Stimulated activated CD4-positive, alpha-beta T cell treated with anti-CD3 and anti-CD28 coated beads, TNF-alpha, amount 100 ng/mL, for 48 hours (primary cell): ENCODE measurements around the gene AADACL4.
"Not testable (repeated sequence)": the region's sequence is repeated elsewhere in the genome, so short reads cannot be mapped to it uniquely, and the experiment has no call there.

Source experiments
- DNase-seq, 3 donors: peaks; one replicate each; pipeline ENCODE4 v3.0.0-alpha.2; 2020; ENCODE audit warnings: low read depth in 3 of 3

AADACL4 gene

DNA sequence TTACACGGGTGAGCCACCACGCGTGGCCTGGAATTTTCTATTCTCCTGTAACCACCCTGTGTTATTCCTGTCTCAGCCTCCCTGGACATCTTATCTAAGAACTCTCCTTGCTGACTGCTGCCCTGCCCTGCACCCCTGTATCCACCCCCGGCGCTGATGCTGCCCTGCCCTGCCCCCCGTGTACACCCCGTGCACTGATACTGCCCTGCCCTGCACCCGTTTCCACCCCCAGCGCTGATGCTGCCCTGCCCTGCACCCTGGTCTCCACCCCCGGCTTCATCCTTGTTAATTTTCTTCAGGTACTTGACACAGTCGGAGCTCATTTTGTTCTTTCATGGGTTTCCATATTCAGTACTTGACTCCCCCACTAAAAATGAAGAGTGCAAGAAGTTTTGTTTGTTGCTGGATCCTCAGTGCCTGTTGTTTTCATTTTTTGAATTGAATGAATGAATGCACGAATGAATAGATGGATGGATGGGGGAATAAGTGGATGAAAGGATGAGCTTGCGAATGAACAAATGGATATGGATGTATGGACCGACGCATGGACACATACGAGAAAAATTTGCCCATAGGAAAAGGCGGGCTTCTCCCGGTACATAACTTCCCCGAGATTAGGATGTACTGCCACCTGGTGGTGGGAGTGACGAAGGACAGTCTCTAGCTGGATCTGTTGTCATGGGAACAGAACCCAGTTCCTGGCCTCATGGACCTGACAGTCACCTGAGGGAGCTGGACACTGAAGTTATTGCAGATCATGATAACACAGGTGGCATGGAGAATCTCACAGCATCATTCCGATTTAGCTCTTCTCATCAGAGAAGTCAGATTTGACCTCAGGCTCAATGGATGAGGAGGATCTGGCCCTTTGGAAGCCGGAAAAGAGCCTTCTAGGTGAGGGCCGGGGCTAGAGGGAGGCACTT, 14.9 kb downstream of the AADACL4 start:
- peak; percentile 51 to 56 (median 55) for DNase-seq

DNA sequence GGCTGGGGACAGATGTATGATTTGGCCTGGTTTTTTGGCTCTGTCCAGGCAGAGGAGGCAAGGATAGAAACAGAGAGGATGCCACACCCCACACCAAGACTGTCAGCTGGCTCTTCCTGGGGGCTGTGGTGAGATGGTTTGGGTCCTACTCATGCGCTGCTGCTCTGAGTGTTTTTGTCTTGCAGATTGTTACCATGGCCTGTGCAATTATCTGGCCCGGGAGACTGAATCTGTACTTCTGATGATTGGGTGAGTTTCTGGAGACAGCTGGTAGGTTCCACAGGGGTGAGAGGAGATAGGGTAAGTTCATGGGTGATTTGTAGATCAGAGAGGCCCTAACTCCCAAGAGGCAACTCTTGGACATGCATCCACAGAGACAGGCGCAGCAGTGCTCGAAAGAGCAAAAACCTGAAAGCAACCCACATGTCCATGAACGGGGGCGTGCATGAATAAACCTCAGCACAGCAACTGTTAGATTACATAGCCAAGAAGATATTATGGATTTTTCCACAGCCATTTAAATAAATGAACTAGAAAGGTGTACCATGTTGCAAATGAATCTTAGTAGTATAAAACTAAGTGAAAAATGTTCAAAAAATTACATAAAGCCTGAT, 17.8 kb downstream of the AADACL4 start:
- no peak for DNase-seq

DNA sequence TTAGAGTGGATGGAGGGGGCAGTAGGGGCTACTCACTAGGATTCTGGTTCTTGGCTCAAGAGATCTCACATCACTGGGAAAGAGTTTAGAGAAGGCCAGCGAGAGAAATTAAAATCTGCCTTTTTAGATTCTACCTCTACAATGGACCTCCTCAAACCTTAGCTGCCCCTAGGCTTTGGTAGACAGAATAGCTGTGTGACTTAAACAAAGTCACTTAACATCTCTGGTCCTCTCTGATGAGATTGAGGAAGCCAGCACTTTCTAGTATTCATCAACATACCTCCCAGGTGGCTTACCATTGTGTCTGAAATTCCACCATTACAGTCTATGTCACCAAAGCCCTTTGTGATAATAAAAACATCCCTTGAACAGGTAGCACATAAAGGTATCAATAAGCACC, 18.7 kb downstream of the AADACL4 start:
- DNase-seq, result no peak

DNA sequence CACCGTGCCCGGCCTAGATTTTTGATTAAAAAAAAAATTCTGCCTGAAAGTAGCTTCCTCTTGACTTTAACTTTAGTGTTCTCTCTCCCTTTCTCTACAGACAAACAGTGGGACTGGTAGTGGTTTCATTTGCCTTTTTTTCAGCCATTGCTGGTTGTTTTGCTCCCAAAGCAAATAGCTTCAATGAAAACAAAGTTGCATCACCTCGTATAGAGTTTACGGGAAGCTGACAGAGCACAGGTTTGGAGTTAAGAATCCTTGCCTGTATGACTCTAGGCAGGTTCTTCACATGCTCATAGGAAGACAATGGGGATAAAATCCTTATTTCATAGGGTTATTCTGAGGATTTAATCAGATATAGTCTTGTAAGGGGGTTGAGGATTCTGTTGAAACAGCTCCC, 21.6 kb downstream of the AADACL4 start:
- no peak for DNase-seq

DNA sequence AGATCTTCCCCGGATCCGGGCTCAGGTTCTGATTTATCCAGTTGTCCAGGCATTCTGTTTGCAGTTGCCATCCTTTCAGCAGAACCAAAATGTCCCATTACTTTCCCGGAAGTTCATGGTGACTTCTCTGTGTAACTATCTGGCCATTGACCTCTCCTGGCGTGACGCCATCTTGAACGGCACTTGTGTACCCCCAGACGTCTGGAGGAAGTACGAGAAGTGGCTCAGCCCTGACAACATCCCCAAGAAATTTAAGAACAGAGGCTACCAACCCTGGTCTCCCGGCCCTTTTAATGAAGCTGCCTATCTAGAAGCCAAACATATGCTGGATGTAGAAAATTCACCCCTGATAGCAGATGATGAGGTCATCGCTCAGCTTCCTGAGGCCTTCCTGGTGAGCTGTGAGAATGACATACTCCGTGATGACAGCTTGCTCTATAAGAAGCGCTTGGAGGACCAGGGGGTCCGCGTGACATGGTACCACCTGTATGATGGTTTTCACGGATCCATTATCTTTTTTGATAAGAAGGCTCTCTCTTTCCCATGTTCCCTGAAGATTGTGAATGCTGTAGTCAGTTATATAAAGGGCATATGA, 22.4 kb downstream of the AADACL4 start:
- no peak for DNase-seq

DNA sequence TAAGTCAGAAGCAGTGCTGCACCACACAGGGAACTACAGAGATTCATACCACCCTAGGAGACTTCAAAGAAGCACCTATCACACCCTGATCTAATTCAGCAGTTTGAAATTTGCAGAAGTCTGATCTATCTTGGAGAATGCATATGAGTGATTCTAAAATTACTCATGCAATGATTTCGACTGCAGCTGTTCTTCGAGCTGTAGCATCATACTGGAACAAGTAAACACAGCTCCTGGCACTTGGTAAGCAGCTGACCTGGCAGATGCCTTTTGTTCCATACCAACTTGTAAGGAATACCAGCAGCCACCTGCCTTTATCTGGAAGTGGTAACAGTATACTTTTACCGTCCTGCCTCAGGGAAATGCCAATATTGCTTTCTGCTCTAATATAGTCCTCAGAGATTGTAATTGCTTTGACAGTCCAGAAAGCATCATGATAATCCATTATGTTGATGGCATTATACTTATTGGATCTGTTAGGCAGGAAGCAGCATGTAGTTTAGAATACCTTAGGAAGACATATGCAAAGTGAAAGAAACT, 25.7 kb downstream of the AADACL4 start:
- DNase-seq, result no peak

DNA sequence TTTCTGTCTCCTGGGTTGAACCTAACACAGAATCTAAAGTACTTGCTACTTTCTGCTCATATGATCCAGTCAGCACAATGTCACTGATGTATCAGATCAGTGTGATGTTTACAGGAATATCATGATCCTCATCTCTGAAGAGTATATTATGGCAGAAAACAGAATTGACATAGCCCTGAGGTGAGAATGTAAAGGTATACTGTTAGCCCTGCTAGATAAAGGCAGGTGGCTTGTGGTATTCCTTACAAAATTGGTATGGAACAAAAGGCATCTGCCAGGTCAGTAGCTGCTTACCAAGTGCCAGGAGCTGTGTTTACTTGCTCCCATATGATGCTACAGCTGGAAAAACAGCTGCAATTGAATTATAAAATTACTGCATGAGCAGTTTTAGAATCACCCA, 30.5 kb downstream of the AADACL4 start:
- DNase-seq, result no peak

DNA sequence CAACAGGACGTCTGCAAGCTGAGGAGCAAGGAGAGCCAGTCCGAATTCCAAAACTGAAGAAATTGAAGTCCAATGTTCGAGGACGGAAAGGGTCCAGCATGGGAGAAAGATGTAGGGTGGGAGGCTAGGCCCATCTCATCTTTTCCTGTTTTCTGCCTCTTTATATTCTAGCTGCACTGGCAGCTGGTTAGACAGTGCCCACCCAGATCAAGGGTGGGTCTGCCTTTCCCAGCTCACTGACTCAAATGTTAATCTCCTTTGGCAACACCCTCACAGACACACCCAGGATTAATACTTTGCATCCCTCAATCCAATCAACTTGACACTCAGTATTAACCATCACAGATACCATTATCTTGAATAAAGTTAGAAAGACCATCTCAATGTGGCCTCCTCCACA, 32.2 kb downstream of the AADACL4 start:
- not testable (repeated sequence) for DNase-seq

DNA sequence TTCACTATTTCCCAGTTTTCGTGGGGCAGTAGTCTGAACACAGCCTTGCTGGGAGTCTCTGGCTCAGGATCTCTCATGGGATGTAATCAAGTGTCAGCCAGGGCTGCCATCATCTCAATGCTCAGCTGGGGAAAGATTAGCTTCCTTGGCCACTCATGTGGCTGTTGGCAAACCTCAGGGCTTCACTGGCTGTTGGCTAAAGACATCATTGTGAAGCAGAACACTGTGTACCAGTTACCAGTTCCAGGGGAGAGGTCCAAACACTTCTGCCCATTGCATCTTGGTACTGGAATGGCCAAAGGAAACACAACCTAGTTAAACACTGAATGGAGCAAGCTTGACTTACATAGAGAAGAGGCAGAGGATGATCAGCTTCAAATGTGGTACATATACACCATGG, 33.7 kb downstream of the AADACL4 start:
- no peak for DNase-seq

DNA sequence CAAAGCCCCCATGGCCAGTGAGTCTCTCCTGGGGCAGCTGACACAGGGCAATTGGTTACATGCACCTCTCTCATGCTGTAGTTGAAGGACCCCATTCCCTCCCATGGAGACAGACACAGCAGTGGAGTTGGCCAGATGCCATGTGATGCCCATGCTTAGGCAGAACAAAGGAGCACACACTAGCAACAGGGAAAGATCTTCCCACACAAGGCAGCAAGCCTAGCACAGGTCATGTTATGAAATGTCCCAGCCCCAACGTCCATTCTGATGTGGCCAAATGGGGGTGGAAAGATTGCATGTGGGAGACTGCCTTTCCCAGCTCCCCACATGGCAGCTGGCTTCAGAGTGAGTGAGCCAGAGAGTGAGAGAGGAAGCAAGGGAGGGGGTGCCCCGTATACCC, 34.5 kb downstream of the AADACL4 start:
- no peak for DNase-seq

DNA sequence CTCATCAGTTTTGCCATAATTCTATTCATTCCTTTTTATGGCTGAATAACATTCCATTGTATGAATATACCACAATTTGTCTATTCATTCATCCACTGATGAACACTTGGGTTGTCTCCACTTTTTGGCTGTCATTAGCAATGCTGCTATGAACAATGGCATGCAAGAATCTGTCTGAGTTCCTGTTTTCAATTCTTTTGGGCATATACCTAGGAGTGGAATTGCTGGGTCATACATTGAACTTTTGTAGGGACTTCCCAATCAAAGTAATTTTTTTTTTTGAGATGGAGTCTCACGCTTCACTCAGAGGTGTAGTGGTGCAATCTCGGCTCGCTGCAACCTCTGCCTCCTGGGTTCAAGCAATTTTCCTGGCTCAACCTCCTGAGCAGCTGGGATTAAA, 34.9 kb downstream of the AADACL4 start:
- DNase-seq, result no peak

DNA sequence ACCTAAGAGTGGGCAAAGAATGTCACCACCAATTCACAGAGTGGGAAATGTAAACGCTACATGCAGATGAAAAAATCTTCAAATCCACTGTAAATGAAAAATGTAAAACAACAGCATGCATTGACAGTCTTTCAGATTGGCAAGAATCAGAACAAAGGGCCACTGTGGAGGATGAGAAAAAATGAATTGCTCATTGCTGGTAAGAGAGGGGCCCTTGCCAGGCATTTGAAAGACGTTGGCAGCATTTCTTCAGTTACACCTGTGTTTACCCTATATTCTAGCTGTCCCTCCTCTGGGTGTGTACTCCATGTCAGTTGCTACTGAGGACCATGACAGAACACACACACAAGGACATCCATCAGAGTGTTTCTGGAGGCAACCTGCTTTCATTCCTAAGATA, 46.3 kb downstream of the AADACL4 start:
- no peak for DNase-seq

DNA sequence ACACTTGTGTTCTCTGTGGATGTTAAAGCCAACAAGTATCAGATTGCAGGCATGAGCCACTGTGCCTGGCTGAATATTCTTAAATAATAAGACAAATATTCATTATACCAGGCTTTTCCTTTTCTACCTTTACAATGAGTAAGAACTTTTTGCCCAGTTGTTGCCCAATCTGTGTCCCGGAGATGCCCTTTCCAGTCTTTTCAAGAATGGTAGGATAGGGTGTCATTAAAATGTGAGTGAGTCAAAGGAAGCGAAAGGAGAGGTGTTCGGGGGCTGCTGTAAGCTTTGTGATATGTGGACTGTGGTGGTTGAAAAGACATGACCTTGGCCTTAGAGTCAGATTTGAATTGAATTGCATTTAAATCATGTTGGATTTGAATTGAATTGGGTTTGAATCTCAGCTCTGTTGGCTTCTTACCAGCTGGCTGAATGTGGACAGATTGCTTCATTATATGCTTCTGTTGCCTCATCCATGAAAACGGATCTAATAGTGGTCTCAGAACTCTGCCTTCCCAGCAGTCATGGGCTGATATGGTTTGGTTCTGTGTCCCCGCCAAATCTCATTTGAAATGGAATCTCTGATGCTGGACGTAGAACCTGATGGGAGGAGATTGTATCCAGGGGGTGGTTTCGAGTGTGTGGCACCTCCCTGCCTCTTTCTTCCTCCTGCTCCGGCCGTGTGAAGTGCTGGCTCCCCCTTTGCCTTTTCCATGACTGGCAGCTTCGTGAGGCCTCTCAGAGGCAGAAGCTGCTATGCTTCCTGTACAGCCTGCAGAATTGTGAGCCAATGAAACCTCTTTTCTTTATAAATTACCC, 49.3 kb downstream of the AADACL4 start:
- no peak for DNase-seq

DNA sequence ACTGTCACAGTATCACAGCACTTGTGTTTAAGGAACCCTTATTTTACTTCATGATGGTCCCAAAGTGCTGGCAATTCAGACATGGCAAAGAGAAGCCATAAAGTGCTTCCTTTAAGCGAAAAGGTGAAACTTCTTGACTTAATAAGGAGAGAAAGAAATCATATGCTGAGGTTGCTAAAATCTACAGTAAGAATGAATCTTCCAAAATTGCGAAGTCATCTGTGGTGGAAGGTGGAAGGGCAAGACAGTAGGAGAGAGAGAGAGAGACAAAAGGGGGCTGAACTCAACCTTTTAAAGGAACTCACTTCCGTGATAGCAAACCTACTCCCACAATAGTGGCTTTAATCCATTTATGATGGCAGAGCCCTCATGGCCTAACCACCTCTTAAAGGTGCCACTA, 52.8 kb downstream of the AADACL4 start:
- no peak for DNase-seq

DNA sequence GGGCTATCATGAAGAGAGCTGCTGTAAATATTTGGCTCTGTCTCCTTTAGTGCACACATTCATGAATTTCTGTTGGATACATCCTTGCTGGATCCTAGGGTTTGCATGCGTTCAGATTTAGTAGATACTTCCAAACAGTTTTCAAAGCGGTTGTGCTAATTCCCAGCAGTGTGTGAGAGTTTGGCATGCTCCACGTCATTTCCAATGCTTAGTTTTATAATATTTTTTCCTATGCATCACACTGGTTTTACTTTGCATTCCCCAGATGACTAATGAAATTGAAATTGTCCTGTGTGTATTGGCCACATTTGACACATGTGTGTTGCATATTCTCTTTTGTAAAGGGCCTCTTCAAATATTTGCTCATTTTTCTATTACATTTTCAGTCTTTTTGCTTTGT, 53.5 kb downstream of the AADACL4 start:
- DNase-seq, result no peak

DNA sequence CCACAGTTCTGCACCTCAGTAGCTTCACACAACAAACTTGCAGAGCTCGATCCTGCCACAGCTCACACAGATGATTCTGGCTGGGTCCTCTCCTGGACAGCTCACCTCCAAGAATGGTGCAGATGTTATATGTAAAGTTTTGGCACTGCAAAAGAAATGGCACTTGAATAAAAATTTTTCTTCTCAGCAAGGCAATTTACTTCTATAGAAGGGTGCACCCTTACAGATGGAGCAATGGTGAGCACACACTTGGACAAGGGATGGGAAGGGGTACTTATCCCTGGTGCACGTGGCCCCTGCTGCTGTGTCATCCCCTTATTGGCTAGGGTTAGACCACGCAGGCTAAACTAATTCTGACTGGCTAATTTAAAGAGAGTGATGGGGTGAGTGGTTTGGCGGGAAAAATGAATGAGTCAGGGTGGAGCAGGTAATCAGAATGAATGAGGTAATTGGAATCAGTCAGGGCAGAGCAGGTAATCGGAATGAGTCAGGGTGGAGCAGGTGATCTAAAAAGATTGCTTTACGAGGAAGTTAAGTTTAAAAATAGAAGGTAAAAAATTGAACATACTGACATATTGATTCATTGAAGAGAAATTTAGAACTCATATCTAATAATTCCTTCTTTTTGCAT, 60.1 kb downstream of the AADACL4 start:
- DNase-seq, result no peak

DNA sequence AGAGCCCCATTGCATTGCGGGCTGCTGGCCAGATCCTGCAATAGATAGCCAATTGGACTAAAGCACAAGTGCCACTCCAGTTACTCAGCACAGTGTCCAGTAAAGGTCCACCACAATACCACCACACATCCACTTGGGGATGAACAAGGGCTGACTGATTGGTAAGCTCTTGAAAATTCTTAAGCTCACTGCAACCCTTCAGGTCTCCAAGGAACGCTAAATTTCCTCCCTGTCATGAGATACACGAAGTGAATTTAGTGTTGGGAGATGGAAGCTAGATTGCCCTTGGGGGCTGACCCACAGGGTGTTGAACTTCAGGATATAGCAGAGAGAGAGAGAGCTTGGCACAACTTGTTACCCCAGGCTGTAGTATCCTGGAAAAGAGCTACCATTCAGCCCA, 62.2 kb downstream of the AADACL4 start:
- no peak for DNase-seq

DNA sequence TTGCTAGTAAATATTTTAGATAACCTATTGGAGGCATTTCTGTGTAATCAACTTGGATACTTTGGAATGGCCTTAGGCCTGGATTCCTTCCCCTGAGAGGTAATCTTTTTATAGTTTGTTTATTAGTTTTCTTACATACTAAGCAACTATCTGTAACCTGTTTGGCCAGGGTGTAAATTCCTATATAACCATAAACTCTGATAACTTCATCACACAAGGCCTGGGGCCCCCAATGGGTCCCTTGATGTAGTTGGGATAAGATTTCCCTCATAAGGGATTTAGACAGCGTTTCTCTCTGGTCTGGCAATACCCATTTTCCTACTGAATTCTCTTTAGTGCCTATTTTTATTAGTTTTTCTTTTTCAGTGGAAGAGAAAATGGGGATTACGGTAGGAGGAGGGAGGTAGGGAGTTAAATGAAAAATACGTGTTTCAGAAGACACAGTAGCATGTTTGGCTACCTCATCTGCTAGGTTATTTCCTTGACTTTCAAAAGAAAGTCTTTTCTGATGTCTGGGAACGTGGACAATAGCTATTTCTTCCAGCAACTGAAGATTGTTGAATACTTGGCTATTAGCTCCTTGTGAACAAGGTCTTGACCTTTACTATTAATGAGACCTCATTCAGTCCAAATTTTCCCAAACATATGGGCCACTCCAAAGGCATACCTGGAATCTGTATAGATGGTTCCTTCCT, 64.7 kb downstream of the AADACL4 start:
- DNase-seq, result no peak

DNA sequence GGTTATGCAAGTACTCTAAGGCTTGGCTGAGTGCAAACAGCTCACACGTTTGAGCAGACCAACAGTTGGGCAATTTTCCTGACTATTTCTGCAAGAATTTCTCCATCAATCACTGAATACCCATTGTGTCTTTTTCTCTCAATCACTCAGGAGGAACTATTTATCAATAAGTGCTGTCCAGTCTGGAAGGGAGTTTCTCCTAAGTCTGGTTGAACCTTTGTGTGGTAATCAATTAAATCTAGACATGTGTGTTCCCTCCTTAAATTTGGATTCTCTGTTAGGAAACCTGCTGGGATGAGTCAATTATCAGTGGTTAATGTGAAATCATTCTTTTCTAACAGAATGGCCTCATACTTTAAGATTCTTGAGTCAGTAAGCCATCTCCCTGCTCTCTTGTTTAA, 65.2 kb downstream of the AADACL4 start:
- no peak for DNase-seq

DNA sequence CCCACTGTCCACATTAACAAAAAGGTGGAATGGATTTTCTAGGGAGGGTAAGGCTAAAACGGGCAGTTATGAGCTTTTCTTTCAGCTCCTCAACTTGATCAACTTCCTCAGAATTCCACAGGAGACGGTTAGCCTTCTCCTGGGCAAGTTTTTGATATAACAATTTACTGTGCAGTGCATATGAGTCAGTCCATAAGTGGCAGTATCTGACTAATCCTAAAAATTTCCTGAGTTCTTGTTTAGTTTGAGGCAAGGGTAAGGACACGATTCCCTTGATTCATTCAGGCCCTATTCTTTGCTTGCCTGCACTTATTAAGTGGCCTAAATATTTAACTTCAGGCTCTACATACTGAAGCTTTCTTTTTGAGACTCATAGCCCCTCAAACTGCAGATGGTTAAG, 65.8 kb downstream of the AADACL4 start:
- DNase-seq, result no peak

DNA sequence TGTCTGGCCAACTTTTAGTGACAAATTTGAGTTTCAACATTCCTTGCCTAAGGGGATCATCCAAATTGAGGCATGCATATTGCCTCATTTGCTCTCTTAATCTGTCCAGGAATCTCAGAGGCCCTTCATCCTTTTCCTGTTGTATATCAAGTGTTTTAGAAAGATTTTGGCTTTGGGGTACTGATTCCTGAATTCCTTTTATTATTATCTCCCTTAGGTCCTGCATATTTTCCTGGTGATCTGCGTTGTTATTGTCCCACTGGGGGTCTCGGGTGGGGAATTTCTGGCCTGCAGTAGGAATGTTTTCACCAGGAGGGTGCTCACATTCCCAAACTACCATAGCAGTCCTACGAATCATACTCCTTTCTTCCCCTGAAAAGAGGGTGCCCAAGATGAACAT, 67.7 kb downstream of the AADACL4 start:
- no peak for DNase-seq
